ENCODE results near the gene GNB1. TPM values are rescaled to one million over a fixed set of nuclear protein-coding genes. Genes with fewer than 3 reads are reported as not detected.

Gene GNB1
- polyA plus RNA-seq, 1 of the 3 experiments (the other 2 are of a cell fraction): 355 TPM

DNA sequence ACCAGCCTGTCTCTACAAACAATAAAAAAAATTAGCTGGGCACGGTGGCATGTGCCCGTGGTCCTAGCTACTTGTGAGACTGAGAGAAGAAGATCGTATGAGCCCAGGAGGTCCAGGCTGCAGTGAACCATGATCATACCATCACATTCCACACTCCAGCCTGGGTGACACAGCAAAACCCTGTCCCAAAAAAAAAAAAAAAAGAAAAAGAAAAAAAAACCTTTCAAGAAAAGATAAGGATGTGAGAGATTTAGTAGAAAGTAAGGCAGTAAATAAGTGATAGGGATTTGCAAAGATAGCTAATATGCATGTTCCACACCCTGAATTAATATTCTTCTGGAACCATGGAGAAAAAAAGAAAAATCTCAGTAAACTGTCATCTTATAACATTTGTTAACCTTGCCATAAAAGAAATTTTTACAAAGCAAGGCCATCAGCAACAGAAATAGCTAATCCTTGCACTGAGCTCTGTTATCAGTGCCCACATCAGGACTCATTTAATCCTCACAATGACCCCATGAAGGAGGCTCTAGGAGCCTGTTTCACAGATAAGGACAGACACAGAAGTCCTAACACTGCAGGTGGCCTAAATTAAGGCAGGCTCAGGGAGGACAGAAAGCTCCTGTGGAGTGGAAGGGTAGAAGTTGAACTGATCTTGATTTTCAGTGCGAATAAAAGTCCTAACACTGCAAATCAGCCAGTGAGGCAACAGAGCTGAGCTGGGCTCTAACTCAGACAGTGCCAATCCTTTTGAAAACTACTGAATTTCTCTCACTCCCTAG, 7.6 kb downstream of the GNB1 start:
- peaks cover 13% of the 10 kb centered on the region for H3F3A ChIP-seq (replicated peaks; ENCODE audit: insufficient read depth)
- H3K36me3 ChIP-seq (replicated peaks in 1 of 2; ENCODE audit: control insufficient read depth in 1 of 2, insufficient read depth in 2 of 2, low read length in 1 of 2): peaks cover 3 to 10% of the 10 kb centered on the region in 2 experiments
- 56% methylated on average over 4 of the region's 4 CpGs for WGBS (ENCODE audit: low lambda C conversion rate)
- peaks cover 0 to 21% of the 10 kb centered on the region in 2 experiments; a peak in 2 of 4 replicates for H3K4me1 ChIP-seq (ENCODE audit: control insufficient read depth in 1 of 2, insufficient read depth in 2 of 2, low read depth in 1 of 2, low read length in 1 of 2)
- H4K20me1 ChIP-seq (ENCODE audit: insufficient read depth): peaks cover 100% of the 10 kb centered on the region
- no peaks in the 10 kb centered on the region for H3K27me3 ChIP-seq (ENCODE audit: insufficient read depth)
- no peak overlapping the region for H3K4me2 ChIP-seq
- POLR2A ChIA-PET: interaction anchor here (0.6 to 1.2 kb wide), 4 partner anchors 25 to 60 kb away, joined by 3 to 12 read pairs (median 6); no protein-coding TSS in a partner anchor
- H3K9ac ChIP-seq: no peak overlapping the region
- no peak overlapping the region for H2AFZ ChIP-seq (ENCODE audit: low read depth)
- H3K27ac ChIP-seq (ENCODE audit: low read depth in 2 of 2, low read length in 1 of 2): peak overlapping the region; percentile 31 to 35
- peaks cover 100% of the 10 kb centered on the region for H3K79me2 ChIP-seq (ENCODE audit: insufficient read depth)
- H3K9me3 ChIP-seq: no peaks in the 10 kb centered on the region
- peak; percentile 58 for DNase-seq
- H3K4me3 ChIP-seq (ENCODE audit: low read depth in 2 of 2, low read length in 1 of 2): no peak overlapping the region
- CTCF ChIA-PET: interaction anchor here (1.1 to 4.6 kb wide), 5 partner anchors 11 to 94 kb away, joined by 3 to 15 read pairs (median 4); no protein-coding TSS in a partner anchor
- TF ChIP-seq RCOR1 (IDR thresholded peaks at IDR 0.05; ENCODE audit: low read length) (peak; percentile 53; the same call in 1 of the 2 replicates), GATA2 (CRISPR knock-in tag; IDR thresholded peaks at IDR 0.05) (peak; percentile 94), FOSL2 (IDR thresholded peaks at IDR 0.05; ENCODE audit: borderline replicate concordance, low read depth) (no peak), SIN3A (IDR thresholded peaks at IDR 0.05; ENCODE audit: borderline replicate concordance, low read depth, low read length) (no peak), EP300 (IDR thresholded peaks at IDR 0.05; ENCODE audit: borderline replicate concordance in 1 of 2, low read depth in 1 of 2, low read length in 1 of 2) (peak in 1 of 2 experiments; percentile 56; a peak in 1 of 4 replicates), JUND (IDR thresholded peaks at IDR 0.05) (no peak), MXI1 (IDR thresholded peaks at IDR 0.05; ENCODE audit: low read depth, low read length) (peak; percentile 62; the same call in 1 of the 2 replicates)
- TF ChIP-seq, protein P1, sequence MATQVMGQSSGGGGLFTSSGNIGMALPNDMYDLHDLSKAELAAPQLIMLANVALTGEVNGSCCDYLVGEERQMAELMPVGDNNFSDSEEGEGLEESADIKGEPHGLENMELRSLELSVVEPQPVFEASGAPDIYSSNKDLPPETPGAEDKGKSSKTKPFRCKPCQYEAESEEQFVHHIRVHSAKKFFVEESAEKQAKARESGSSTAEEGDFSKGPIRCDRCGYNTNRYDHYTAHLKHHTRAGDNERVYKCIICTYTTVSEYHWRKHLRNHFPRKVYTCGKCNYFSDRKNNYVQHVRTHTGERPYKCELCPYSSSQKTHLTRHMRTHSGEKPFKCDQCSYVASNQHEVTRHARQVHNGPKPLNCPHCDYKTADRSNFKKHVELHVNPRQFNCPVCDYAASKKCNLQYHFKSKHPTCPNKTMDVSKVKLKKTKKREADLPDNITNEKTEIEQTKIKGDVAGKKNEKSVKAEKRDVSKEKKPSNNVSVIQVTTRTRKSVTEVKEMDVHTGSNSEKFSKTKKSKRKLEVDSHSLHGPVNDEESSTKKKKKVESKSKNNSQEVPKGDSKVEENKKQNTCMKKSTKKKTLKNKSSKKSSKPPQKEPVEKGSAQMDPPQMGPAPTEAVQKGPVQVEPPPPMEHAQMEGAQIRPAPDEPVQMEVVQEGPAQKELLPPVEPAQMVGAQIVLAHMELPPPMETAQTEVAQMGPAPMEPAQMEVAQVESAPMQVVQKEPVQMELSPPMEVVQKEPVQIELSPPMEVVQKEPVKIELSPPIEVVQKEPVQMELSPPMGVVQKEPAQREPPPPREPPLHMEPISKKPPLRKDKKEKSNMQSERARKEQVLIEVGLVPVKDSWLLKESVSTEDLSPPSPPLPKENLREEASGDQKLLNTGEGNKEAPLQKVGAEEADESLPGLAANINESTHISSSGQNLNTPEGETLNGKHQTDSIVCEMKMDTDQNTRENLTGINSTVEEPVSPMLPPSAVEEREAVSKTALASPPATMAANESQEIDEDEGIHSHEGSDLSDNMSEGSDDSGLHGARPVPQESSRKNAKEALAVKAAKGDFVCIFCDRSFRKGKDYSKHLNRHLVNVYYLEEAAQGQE (IDR thresholded peaks at IDR 0.05; ENCODE audit: low read depth, low read length): no peak
- no peaks in the 10 kb centered on the region for H3K9me2 ChIP-seq

DNA sequence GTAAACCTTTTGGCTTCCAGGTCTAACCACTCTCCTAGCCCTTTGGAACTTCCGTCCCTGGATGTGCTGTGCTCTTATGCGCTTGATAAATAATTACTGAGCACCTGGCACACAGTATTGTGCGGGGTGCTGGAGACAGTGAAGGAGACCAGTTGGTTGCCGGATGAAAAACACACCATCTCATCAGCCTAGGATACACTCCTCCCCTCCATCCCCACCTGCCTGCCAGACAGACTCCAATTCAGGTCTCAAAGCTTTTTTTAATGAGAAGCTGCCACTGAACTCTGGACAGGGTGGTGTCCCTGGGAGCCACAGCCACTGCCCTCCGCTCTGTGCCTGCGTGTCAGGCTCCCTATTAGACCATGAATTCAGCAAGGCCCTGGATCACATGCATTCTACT, 9.2 kb downstream of the GNB1 start:
- Histone ChIP-seq H3K27ac (ENCODE audit: low read depth in 2 of 2, low read length in 1 of 2) (no peak overlapping the region), H3K79me2 (ENCODE audit: insufficient read depth) (peaks cover 100% of the 10 kb centered on the region), H3K4me3 (ENCODE audit: low read depth in 2 of 2, low read length in 1 of 2) (no peak overlapping the region), H3K9me2 (no peaks in the 10 kb centered on the region), H4K20me1 (ENCODE audit: insufficient read depth) (peaks cover 100% of the 10 kb centered on the region), H3K9ac (no peak overlapping the region), H3K4me1 (ENCODE audit: control insufficient read depth in 1 of 2, insufficient read depth in 2 of 2, low read depth in 1 of 2, low read length in 1 of 2) (peaks cover 0 to 18% of the 10 kb centered on the region in 2 experiments; a peak in 2 of 4 replicates), H3F3A (replicated peaks; ENCODE audit: insufficient read depth) (peaks cover 10% of the 10 kb centered on the region), H3K36me3 (replicated peaks in 1 of 2; ENCODE audit: control insufficient read depth in 1 of 2, insufficient read depth in 2 of 2, low read length in 1 of 2) (peaks cover 3 to 10% of the 10 kb centered on the region in 2 experiments), H3K4me2 (no peak overlapping the region), H2AFZ (ENCODE audit: low read depth) (no peak overlapping the region), H3K27me3 (ENCODE audit: insufficient read depth) (no peaks in the 10 kb centered on the region), H3K9me3 (no peaks in the 10 kb centered on the region)
- CTCF ChIA-PET: interaction anchor here (2.2 to 4.6 kb wide), 3 partner anchors 9 to 27 kb away, joined by 7 to 15 read pairs (median 8); no protein-coding TSS in a partner anchor
- POLR2A ChIA-PET: no interaction called here
- TF ChIP-seq GATA2 (CRISPR knock-in tag; IDR thresholded peaks at IDR 0.05) (no peak), FOXJ3 (CRISPR knock-in tag; IDR thresholded peaks at IDR 0.05) (no peak), IRF3 (IDR thresholded peaks at IDR 0.05; ENCODE audit: low read depth, low read length) (no peak)
- WGBS (ENCODE audit: low lambda C conversion rate): 95% methylated on average over 4 of the region's 6 CpGs
- DNase-seq: no peak
